Brain microvascular endothelial cell (primary cell): ENCODE measurements around the gene ZNHIT1.

Experiments used
- DNase-seq: peaks from one replicate; pipeline ENCODE4 v3.0.0-alpha.2; 2020
- H3K27ac ChIP-seq: fragments of 250-450 bp; sonication (Bioruptor Pico); 2 replicates; pipeline ENCODE4 v1.5.1; 2020; ENCODE audit warnings: mild to moderate bottlenecking, moderate library complexity
- H3K27me3 ChIP-seq: fragments of 250-450 bp; sonication (Bioruptor Pico); replicated peaks from 2 replicates; pipeline ENCODE4 v1.5.1; 2020; ENCODE audit warnings: mild to moderate bottlenecking
- H3K36me3 ChIP-seq: fragments of 250-450 bp; sonication (Bioruptor Pico); replicated peaks from 2 replicates; pipeline ENCODE4 v1.5.1; 2020; ENCODE audit warnings: mild to moderate bottlenecking
- H3K4me3 ChIP-seq: 2 replicates; pipeline ENCODE4 v1.5.1; 2011; ENCODE audit warnings: low read depth, mild to moderate bottlenecking, control low read depth, low read length, moderate library complexity
- in situ Hi-C: cut with HindIII; loops from 2 replicates; pipeline ENCODE4 v1.10.0; 2017; ENCODE audit warnings: low sequenced_read_pairs, low pct_ligation_motif_present
- TF ChIP-seq, protein P1 (sequence below): IDR thresholded peaks from 2 replicates; pipeline ENCODE4 v1.5.1; 2011; ENCODE audit warnings: low read depth, mild to moderate bottlenecking, moderate library complexity, low read length, control low read depth, inconsistent platforms; ENCODE audit errors: missing control alignments

ZNHIT1 gene

DNA sequence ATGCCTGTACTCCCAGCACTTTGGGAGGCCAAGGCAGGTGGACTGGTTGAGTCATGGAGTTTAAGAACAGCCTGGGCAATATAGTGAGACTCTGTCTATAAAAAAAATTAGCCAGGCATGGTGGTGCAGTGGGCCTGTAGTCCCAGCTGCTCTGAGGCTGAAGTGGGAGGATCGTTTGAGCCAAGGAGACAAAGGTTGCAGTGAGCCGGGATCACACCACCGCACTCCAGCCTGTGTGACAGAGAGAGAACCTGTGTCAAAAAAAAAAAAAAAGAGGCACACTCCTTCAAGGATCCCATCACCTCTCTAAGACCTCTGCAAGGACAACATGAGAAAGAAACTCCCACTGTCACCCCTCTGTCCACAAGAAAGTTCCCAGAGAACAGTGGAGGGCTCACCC is 42.3 kb upstream of the ZNHIT1 start:
- peaks cover 77% of the 10 kb centered on the region for H3K27me3 ChIP-seq
- no peak overlapping the region for H3K27ac ChIP-seq
- H3K36me3 ChIP-seq: no peaks in the 10 kb centered on the region
- TF ChIP-seq, protein P1, sequence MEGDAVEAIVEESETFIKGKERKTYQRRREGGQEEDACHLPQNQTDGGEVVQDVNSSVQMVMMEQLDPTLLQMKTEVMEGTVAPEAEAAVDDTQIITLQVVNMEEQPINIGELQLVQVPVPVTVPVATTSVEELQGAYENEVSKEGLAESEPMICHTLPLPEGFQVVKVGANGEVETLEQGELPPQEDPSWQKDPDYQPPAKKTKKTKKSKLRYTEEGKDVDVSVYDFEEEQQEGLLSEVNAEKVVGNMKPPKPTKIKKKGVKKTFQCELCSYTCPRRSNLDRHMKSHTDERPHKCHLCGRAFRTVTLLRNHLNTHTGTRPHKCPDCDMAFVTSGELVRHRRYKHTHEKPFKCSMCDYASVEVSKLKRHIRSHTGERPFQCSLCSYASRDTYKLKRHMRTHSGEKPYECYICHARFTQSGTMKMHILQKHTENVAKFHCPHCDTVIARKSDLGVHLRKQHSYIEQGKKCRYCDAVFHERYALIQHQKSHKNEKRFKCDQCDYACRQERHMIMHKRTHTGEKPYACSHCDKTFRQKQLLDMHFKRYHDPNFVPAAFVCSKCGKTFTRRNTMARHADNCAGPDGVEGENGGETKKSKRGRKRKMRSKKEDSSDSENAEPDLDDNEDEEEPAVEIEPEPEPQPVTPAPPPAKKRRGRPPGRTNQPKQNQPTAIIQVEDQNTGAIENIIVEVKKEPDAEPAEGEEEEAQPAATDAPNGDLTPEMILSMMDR: no peak
- H3K4me3 ChIP-seq: no peak overlapping the region
- no peak for DNase-seq
- in situ Hi-C loops: no loop called here

DNA sequence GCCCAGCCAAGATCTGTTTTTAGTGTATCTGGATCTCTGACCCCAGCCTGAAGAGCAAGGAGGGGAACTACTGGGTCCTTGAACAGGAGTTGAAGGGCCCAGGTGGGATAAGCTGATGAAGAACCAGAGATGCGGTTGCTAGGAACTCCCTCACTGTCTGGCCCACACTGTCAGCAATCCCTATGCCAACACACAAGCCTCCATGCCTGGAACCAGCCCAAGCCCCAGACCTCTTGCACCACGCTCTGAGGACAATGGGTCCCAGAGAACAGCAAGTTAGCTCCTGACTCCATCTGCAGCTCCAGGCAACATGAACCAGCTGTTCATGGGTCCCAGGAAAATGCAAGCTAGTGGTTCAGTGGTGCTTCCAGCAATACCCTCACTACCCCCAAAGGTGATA is 40.3 kb upstream of the ZNHIT1 start:
- no peak for DNase-seq
- in situ Hi-C loops: no loop called here
- TF ChIP-seq, protein P1: no peak
- Histone ChIP-seq H3K27me3 (peaks cover 64% of the 10 kb centered on the region), H3K27ac (no peak overlapping the region), H3K4me3 (no peak overlapping the region), H3K36me3 (no peaks in the 10 kb centered on the region)

DNA sequence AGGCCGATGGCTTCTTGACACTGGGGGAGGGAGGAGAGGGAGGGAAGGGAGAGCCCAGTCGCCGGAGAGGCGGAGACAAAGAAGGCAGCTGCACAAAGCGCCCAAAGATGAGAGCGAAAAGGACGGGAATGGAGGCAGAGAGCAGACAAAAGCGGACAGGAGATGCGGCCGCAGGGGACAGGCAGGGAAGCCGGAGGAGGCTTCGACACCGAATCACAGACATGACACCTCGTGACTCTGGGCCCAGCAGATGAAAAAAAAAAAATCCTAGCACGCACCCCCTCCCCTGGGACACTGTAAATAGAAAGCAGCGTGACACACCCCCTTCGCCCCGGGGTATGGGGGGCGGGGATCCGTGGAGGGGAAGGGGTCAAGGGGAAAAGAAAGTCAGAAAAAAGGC is 38.8 kb upstream of the ZNHIT1 start:
- in situ Hi-C loops: no loop called here
- TF ChIP-seq, protein P1: no peak
- Histone ChIP-seq H3K27ac (no peak overlapping the region), H3K4me3 (no peak overlapping the region), H3K36me3 (no peaks in the 10 kb centered on the region), H3K27me3 (peaks cover 53% of the 10 kb centered on the region)
- no peak for DNase-seq

DNA sequence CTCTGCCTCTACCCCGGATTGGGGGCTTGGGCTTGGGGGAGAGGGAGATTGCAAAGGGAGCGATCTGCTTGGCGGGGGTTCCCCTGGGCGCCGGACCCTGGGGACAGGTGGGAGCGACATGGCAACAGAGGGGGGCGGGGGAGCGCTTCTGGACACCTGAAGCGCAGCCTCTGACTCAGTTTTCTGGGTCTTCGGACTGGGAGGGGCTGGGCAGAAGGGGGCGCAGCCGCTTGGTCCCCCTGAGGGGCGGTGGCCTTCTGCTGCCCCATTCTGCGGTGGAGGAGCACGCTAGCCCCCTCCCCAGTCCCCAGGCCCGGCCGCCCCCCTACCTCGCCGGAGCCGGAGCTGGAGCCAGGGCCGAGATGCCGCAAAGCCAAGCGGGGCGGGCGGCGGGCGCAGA is 38.3 kb upstream of the ZNHIT1 start:
- in situ Hi-C loops: no loop called here
- Histone ChIP-seq H3K27me3 (peaks cover 47% of the 10 kb centered on the region), H3K36me3 (no peaks in the 10 kb centered on the region), H3K4me3 (no peak overlapping the region), H3K27ac (no peak overlapping the region)
- TF ChIP-seq, protein P1: no peak
- no peak for DNase-seq

DNA sequence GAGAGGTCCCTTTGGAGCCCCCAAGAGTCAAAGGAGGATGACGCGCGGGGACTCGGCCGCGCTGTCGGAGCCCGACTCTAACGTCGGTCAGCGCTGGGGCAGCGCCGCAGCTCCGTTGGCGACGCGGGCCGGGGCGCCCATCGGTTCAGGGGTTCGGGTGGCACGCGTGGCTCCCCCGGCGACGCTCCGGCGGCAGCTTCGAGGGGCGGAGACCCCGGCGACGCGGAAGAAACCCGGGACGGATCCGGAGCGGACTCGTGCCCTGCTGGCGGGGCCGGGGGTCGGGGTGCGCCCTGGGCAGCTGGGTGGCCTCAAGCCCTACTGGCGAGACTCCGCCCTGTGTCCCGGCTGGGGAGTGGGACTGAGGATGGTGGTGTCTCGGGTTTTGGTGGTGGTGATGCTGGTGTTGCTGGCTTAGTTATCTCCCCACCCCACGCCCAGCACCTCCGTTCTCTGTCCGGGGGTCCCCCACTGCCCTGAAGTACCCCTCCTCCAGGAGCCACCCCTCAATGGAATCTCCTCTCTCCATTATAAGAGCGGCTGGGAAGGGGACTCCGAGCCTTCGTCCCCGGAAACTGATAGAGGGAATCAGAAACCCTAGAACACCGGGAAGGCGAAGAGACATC is 37.7 kb upstream of the ZNHIT1 start, which contains the start of gene NAT16:
Gene NAT16 (minus strand): TSS at position 164 of the 626 bp plus-strand sequence. CDS start 5,486 bp downstream, outside the sequence.
- Histone ChIP-seq H3K4me3 (no peak within 1 kb of the TSS), H3K27ac (no peak within 1 kb of the TSS), H3K27me3 (peaks cover 42% of the 10 kb centered on the region), H3K36me3 (no peaks in the 10 kb centered on the region)
- in situ Hi-C loops: no loop called here
- DNase-seq: no peak
- TF ChIP-seq, protein P1: no peak
